NCI-H748 treated with DMSO at 0.1 percent for 48 hours (cell line): ENCODE measurements around the gene RPH3AL.
"Not testable (repeated sequence)": the region's sequence is repeated elsewhere in the genome, so short reads cannot be mapped to it uniquely, and the experiment has no call there.

ENCODE experiments used
- DNase-seq: peaks from one replicate; lab custom pipeline; 2025; lab: John Stamatoyannopoulos, UW

RPH3AL gene

GRCh38 chr17:238071-238963 is 114.3 kb downstream of the RPH3AL start:
- no peak for DNase-seq

GRCh38 chr17:237406-237955 is 115.1 kb downstream of the RPH3AL start:
- no peak for DNase-seq

GRCh38 chr17:236641-237405 is 115.8 kb downstream of the RPH3AL start:
- DNase-seq: no peak

GRCh38 chr17:235831-236640 is 116.6 kb downstream of the RPH3AL start:
- no peak for DNase-seq

- not testable (repeated sequence) for DNase-seq
Measured at GRCh38 chr17:234994-235830, 117.4 kb downstream of the RPH3AL start.

- DNase-seq: not testable (repeated sequence)
Measured at GRCh38 chr17:234163-234993, 118.2 kb downstream of the RPH3AL start.

- no peak for DNase-seq
Measured at GRCh38 chr17:233473-233941, 119.1 kb downstream of the RPH3AL start.

- no peak for DNase-seq
Measured at GRCh38 chr17:231966-232807, 120.4 kb downstream of the RPH3AL start.

GRCh38 chr17:231191-231965 is 121.2 kb downstream of the RPH3AL start:
- DNase-seq: no peak

- DNase-seq: no peak
Measured at GRCh38 chr17:230395-230770, 122.2 kb downstream of the RPH3AL start.

GRCh38 chr17:229709-230394 is 122.8 kb downstream of the RPH3AL start:
- no peak for DNase-seq

GRCh38 chr17:228951-229708 is 123.5 kb downstream of the RPH3AL start:
- no peak for DNase-seq

- DNase-seq: no peak
Measured at GRCh38 chr17:227946-228615, 124.5 kb downstream of the RPH3AL start.

GRCh38 chr17:227078-227945 is 125.3 kb downstream of the RPH3AL start:
- no peak for DNase-seq
